HG02981 (cell line): ENCODE results near the gene CBX1.
"Not testable (repeated sequence)": the region's sequence is repeated elsewhere in the genome, so short reads cannot be mapped to it uniquely, and the experiment has no call there.

Source experiments
- ATAC-seq: cut with Tn5 transposase; IDR thresholded peaks from one replicate; pipeline ENCODE4 v1.9.1; 2021; ENCODE audit warnings: mild to moderate bottlenecking, moderate library complexity; ENCODE audit not compliant: unreplicated experiment

Gene CBX1

GRCh38 chr17:48053758-48054237 lies 47.5 kb downstream of the CBX1 start:
- no peak for ATAC-seq

DNA sequence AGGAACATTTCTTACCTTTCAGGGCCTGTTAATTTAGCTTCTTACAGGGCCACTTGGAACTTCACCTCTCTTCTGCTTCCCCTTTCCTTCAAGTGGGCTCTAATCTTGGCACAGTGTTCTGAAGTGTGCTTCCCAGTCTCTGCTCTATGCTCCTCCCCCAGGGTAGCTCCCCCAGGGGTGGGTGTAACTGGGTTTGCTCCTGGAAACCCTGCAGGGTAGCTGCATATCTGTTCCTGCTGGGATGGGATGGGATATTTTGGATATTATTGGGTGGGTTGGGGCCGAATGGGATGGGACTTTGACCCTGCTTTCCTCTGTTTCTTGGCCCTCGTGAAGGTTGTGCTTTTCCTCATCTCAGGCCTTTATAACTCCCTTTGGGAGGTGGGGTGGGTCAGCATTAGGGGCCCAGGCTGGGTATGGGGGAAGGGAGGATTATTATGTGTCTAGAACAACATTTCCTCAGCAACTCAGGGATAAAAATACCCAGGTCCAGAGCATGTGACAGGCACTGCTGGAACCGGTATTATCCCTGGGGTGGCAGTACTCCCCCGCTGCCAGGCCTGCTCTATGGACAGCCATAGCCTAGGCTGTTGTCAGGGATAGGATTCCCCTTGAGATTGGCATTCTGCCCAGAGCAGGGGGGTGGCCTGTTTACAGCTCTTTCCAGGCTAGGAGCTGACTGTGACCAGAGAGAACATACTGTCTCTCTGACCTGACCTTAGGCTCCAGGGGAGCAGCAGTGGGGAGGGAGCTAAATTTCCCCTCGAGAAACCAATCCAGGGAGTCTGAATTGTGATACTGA lies 48.1 kb downstream of the CBX1 start:
- no peak for ATAC-seq

GRCh38 chr17:48051706-48052486 lies 49.4 kb downstream of the CBX1 start:
- ATAC-seq, result no peak

DNA sequence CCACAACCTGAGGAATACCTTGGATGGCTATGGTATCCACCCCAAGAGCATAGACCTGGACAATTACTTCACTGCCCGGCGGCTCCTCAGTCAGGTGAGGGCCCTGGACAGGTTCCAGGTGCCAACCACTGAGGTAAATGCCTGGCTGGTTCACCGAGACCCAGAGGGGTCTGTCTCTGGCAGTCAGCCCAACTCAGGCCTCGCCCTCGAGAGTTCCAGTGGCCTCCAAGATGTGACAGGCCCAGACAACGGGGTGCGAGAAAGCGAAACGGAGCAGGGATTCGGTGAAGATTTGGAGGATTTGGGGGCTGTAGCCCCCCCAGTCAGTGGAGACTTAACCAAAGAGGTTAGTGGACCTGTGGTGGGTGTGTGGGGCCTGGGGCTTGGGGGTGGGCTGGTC lies 50.0 kb downstream of the CBX1 start:
- ATAC-seq, result no peak

- peak; percentile 33 for ATAC-seq
Observed at GRCh38 chr17:48048384-48049126, 52.7 kb downstream of the CBX1 start.

DNA sequence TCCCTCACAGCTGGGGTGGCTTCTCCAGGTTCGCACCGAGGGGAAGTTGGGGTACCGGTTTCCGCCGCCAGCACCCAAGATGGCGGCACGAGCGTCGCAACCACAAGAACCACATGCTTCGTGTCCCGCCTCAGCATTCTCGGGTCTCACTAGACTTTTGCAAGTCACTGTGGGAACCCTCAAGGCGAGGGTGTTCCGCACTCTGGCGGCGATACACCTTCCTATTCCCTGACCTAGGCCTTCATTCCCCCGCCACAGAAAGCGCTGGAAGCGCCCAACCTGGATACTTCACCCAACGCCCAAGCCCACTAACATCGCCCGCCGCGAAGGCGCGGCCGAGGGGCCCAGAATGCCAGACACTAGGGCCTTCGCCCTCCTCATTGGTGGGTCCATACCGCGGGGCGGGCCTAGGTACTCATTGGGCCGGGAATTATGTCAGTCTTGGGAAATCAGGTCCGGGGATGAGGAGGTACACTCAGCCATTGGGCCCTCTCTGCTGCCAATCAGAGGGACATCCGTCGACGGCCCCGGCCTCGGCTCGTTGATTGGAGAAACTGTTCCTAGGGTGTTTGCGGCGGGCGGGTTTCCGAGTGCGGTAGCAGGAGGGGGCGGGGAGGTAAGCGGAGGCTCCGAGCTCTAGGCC lies 53.4 kb downstream of the CBX1 start, which contains the start of gene NFE2L1:
NFE2L1 (plus strand) TSS at position 619 of the 643 bp plus-strand sequence. CDS start 2,760 bp downstream, outside the sequence.
- ATAC-seq, result peak; percentile 91

DNA sequence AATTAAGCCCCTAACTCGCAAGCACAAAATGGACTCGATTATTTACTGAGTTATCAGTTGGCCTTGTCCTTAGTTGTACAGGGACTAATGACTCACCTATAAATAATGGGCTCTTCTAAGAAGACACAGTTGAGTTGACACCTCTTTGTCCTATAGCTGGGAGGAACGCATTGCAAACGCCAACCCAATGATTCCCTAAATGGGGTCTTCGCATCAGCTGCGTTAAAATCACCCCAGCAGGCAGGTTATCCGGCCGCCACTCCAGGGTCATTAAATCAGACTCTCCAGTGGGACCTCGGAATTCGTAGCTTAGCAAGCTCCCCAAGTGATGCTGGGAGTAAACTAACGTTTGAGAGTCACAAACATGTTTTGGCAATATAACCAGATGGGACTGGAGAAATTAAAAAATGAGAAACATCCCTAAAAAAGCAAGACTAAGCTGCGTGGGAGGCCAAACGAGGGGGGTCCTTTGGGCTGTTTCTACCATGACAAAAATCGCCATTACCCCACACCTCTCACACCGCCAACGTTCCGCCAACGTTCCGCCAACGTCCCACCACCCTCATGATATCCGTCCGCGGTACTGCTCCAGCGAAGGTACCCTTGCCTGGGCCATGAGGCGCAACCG lies 54.1 kb downstream of the CBX1 start:
- ATAC-seq, result no peak

DNA sequence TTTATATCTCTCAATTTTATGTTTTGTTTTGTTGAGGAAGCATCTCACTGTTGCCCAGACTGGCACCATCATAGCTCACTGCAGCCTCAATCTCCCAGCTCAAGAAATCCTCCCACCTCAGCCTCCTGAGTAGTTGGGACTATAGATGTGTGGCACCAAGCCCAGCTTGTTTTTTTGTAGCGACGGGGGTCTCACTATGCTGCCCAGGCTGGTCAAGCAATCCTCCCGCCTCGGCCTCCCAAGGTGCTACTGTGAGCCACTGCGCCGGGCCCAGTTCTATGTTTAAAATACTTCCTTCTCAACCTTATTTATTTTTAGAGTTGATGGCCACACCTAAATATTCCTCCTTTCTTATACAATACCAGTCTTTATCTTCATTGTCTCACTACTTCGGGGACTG lies 55.0 kb downstream of the CBX1 start:
- ATAC-seq, result no peak

DNA sequence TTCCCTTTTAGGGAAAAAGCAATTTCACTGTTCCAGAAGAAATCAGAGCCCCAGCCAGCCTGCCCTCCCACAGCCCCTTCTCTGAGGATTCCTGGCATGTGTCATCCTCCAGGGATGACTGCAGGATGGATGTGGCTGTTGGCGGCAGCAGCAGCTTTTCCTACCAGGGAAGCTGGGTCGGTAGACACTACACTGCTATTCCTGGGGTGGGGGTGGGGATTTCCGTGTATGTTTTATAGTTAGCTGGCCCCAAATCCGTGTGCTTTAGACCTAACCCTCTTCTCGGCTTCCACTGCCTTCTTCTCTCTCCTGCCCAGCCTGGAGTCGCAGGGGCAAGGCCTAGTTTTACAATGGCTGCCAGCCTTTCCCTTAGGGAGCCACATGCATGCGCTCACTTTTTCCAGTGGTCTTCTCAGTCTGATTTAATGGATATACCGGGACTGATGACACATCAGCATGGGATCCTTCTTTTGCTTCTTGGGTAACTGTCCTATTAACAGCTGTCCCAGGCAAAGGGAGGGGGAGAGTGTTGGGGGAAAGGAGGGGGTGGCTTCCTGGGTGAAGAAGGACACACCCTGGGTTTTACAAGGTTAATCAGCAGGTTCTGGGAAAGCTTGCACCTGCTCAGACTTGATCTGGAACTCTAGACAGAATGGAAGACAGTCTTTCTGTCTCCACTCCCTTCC lies 55.8 kb downstream of the CBX1 start:
- no peak for ATAC-seq

GRCh38 chr17:48044851-48045250 lies 56.4 kb downstream of the CBX1 start:
- no peak for ATAC-seq

DNA sequence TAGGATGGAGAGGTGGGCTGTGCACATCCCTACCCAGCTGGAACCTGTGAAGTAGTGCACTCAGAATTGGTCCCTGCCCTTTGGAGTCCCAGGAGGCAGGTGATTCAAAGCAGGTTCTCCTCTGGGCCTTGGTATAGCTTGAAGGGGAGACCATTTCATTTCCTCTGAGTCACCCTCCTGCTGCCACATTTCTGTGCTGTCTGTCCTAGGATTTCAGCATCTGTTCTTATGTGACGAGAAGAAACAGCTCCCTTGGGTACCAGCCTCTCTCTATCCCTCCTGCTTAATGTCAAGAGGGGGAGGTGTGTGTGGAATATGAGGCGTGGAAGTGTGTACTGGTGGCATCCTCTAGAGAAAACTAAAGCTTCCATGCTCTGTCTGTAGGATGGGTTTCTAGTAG lies 58.1 kb downstream of the CBX1 start:
- ATAC-seq, result no peak

DNA sequence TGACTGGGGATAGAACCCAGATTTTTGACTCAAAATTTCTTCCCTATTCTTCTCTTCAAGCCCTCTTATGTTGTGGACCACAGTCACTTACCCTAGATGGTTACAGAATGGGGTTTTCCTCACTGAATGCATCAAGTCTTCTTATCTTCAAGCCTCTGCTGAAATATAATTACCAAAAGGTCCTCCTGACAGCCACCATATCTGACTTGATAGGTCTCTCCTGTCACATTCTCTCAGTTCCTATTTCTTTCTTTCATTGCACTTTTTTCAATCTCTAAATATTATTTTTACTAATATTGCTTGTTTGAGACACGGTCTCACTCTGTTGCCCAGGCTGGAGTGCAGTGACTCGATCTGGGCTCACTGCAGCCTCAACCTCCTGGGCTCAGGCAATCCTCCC lies 62.6 kb downstream of the CBX1 start:
- no peak for ATAC-seq

GRCh38 chr17:48037838-48038323 lies 63.4 kb downstream of the CBX1 start:
- ATAC-seq, result no peak

GRCh38 chr17:48037036-48037837 lies 64.0 kb downstream of the CBX1 start, which contains the start of gene COPZ2:
Gene COPZ2 (minus strand): TSS chr17:48037797. CDS start chr17:48037777, 20 bp downstream.
- ATAC-seq, result no peak

GRCh38 chr17:48036693-48037035 lies 64.6 kb downstream of the CBX1 start:
- no peak for ATAC-seq

DNA sequence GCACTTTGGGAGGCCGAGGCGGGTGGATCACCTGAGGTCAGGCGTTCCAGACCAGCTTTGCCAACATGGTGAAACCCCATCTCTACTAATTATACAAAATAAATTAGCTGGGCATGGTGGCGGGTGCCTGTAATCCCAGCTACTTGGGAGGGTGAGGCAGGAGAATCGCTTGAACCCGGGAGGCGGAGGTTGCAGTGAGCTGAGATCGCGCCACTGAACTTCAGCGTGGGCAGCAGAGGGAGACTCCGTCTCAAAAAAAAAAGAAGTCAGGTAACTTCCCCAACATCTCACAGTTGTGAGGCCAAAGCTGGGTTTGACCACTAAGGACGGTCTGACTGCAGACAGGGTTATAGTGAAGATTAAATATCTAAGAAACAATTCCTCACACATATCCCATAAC lies 66.5 kb downstream of the CBX1 start:
- ATAC-seq, result not testable (repeated sequence)

- ATAC-seq, result no peak
Observed at GRCh38 chr17:48031966-48032365, 69.3 kb downstream of the CBX1 start.

DNA sequence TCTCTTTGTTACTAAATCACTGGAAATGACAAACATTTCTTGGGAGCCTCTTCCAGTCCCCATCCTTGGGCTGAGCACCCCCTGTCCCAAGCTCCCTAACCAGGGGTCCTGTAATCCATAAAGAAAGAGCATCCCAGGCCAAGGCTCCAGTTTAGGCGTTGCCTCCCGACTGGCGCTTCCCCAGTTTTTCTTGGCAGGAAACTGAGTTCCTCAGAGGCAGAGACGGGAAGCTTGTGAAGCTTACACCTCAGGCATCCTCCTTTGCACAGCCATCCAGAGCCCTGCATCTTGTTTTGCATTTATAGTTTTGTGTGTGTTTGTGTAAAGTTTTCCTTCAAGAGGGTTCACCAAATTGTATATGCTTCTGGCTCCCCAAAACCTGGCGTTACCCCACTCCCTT lies 70.7 kb downstream of the CBX1 start:
- no peak for ATAC-seq

DNA sequence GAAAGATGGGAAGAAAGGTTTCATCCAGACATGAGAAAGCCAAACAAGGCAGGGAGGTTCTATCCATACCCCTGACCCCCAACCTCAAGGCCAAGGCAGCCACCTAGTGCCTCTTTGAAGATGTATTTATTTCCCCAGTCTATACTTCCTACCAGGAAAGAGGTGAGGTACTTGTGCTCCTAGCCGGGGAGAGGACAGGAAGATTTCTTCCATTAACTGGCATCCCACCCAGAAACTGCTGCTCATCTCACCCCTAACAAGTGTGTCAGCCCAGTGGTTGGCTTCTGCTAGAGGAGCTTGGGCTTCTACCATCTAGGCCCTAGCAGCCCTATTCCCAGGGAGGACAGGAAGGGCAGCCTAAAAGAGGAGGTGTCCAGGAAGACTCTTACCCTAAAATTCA lies 72.5 kb downstream of the CBX1 start:
- ATAC-seq, result no peak
